Mucosa of gallbladder (tissue), 1 donor: ENCODE data around the gene PCDHB6. TPM values are rescaled to one million over a fixed set of nuclear protein-coding genes. Genes with fewer than 3 reads are reported as not detected.

Experiments used
- total RNA-seq: library from RNA; stranded (reverse); gene quantifications from one replicate; pipeline ENCODE4 v1.2.1, GENCODE V29; 2021
- donor health status: DM: no; HTN: no; CAD: no.

The PCDHB6 gene
- total RNA-seq, 1 donor from 2014 or later = 0.60 TPM

Other genes starting within 250 kb of the PCDHB6 start
- gene PCDHAC1, start 223.8 kb upstream of the PCDHB6 start, total RNA-seq = 12.2 TPM
- 33.4 TPM for gene PCDHAC2, start 183.6 kb upstream of the PCDHB6 start, total RNA-seq
- gene PCDHB1, start 98.7 kb upstream of the PCDHB6 start, total RNA-seq = 0.09 TPM
- 3.6 TPM for gene PCDHB2, start 55.4 kb upstream of the PCDHB6 start, total RNA-seq
- gene PCDHB3, start 49.6 kb upstream of the PCDHB6 start, total RNA-seq = 1.4 TPM
- 5.2 TPM for gene PCDHB4, start 28.2 kb upstream of the PCDHB6 start, total RNA-seq
- gene PCDHB5, start 14.9 kb upstream of the PCDHB6 start, total RNA-seq = 8.0 TPM
- gene PCDHB7, start 22.6 kb downstream of the PCDHB6 start, total RNA-seq = 2.1 TPM
- gene PCDHB8, start 27.7 kb downstream of the PCDHB6 start, total RNA-seq = 1.8 TPM
- 3.0 TPM for gene PCDHB16, start 32.3 kb downstream of the PCDHB6 start, total RNA-seq
- gene PCDHB9, start 37.1 kb downstream of the PCDHB6 start, total RNA-seq = 2.1 TPM
- 2.5 TPM for gene PCDHB10, start 42.3 kb downstream of the PCDHB6 start, total RNA-seq
- gene PCDHB11, start 49.6 kb downstream of the PCDHB6 start, total RNA-seq = 8.5 TPM
- 3.5 TPM for gene PCDHB12, start 58.7 kb downstream of the PCDHB6 start, total RNA-seq
- gene PCDHB13, start 63.9 kb downstream of the PCDHB6 start, total RNA-seq = 8.3 TPM
- 9.4 TPM for gene PCDHB14, start 73.3 kb downstream of the PCDHB6 start, total RNA-seq
- 3.6 TPM for gene PCDHB15, start 95.3 kb downstream of the PCDHB6 start, total RNA-seq
- not detected for gene SLC25A2, start 154.0 kb downstream of the PCDHB6 start, total RNA-seq
- gene TAF7, start 170.7 kb downstream of the PCDHB6 start, total RNA-seq = 65.2 TPM
- 0.72 TPM for gene PCDHGA1, start 180.5 kb downstream of the PCDHB6 start, total RNA-seq
- 6.7 TPM for gene PCDHGA2, start 188.7 kb downstream of the PCDHB6 start, total RNA-seq
- gene PCDHGA3, start 193.8 kb downstream of the PCDHB6 start, total RNA-seq = 4.0 TPM
- 4.6 TPM for gene PCDHGB1, start 200.0 kb downstream of the PCDHB6 start, total RNA-seq
- gene PCDHGA4, start 205.0 kb downstream of the PCDHB6 start, total RNA-seq = 3.3 TPM
- gene PCDHGB2, start 209.9 kb downstream of the PCDHB6 start, total RNA-seq = 5.1 TPM
- gene PCDHGA5, start 214.1 kb downstream of the PCDHB6 start, total RNA-seq = 3.3 TPM
- 3.0 TPM for gene PCDHGB3, start 220.2 kb downstream of the PCDHB6 start, total RNA-seq
- 6.6 TPM for gene PCDHGA6, start 223.8 kb downstream of the PCDHB6 start, total RNA-seq
- 4.5 TPM for gene PCDHGA7, start 232.7 kb downstream of the PCDHB6 start, total RNA-seq
- 5.2 TPM for gene PCDHGB4, start 237.6 kb downstream of the PCDHB6 start, total RNA-seq
- gene PCDHGA8, start 242.6 kb downstream of the PCDHB6 start, total RNA-seq = 1.9 TPM
- 12.4 TPM for gene PCDHGB5, start 247.9 kb downstream of the PCDHB6 start, total RNA-seq